WI38 (cell line): ENCODE data around the gene LNPEP.
A peak's percentile ranks its signal among the peaks of the same experiment; 100 is the strongest.
"Not testable (repeated sequence)": the region's sequence is repeated elsewhere in the genome, so short reads cannot be mapped to it uniquely, and the experiment has no call there.

Experiments used
- H3K4me3 ChIP-seq: 2 replicates; pipeline ENCODE4 v1.5.1; 2011; ENCODE audit warnings: low read depth, mild to moderate bottlenecking, control low read depth, low read length
- CTCF ChIP-seq: IDR thresholded peaks from 2 replicates; pipeline ENCODE4 v1.5.1; 2012; ENCODE audit warnings: low read depth, mild to moderate bottlenecking, control low read depth, low read length

Gene LNPEP

GRCh38 chr5:96930058-96930457 lies 5.8 kb upstream of the LNPEP start:
- H3K4me3 ChIP-seq = no peak overlapping the region

GRCh38 chr5:96930589-96930988 lies 5.3 kb upstream of the LNPEP start:
- H3K4me3 ChIP-seq = no peak overlapping the region
- no peak for TF ChIP-seq CTCF

More at GRCh38 chr5:96930058-96930457, 5.8 kb upstream of the LNPEP start:
- no peak for TF ChIP-seq CTCF

GRCh38 chr5:96931037-96931436 lies 4.8 kb upstream of the LNPEP start:
- not testable (repeated sequence) for H3K4me3 ChIP-seq

DNA sequence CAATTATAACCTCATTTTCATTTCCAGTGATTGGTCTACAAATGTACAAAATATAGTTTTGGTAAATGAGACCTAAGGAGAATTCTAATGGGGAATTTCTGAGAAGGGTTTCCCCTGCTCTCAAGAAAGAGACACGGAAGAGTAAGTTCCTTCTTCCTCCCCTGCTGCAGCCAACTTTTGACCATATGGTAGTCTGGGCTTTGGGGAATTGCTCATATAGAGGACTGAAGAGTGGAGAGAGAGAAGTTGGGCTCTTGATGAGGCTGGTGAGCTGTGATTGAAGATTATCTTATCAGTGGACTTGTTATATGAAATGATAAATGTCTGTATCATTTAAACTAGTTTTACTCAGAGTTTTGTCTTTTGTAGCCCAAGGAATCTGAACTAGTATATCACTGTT lies 4.3 kb upstream of the LNPEP start:
- no peak overlapping the region for H3K4me3 ChIP-seq
- TF ChIP-seq CTCF = no peak

GRCh38 chr5:96932026-96932425 lies 3.9 kb upstream of the LNPEP start:
- TF ChIP-seq CTCF = no peak
- no peak overlapping the region for H3K4me3 ChIP-seq

GRCh38 chr5:96933764-96934707 lies 1.8 kb upstream of the LNPEP start:
- no peak for TF ChIP-seq CTCF
- peak overlapping the region; percentile 88 for H3K4me3 ChIP-seq

- TF ChIP-seq CTCF = no peak
- peak overlapping the region; percentile 88 for H3K4me3 ChIP-seq
Measured at GRCh38 chr5:96934708-96935558, 947 bp upstream of the LNPEP start.
